Spleen (tissue), 11 donors: ENCODE measurements around the gene CFAP70. TPM values are rescaled to one million over a fixed set of nuclear protein-coding genes. Genes with fewer than 3 reads are reported as not detected.
"Not testable (repeated sequence)": the region's sequence is repeated elsewhere in the genome, so short reads cannot be mapped to it uniquely, and the experiment has no call there.

ENCODE experiments used
- DNase-seq: peaks from one replicate; pipeline ENCODE4 v3.0.0-alpha.2; 2020
- H3K27ac ChIP-seq, 8 donors: fragments of 200-600 bp; sonication (generic) in 7 of 8; 1 replicate in 4 of 8; 2 replicates in 4 of 8; pipeline versions ENCODE4 v1.5.0 to v1.8.0; 2016 to 2021; ENCODE audit warnings: inconsistent platforms in 4 of 8, mild to moderate bottlenecking in 4 of 8, moderate library complexity in 1 of 8
- H3K27me3 ChIP-seq, 7 donors: fragments of 200-600 bp; sonication (generic) in 6 of 7; replicated peaks in 1 of 7; 1 replicate in 4 of 7; 2 replicates in 3 of 7; pipeline versions ENCODE4 v1.5.0 to v1.8.0; 2016 to 2021; ENCODE audit warnings: inconsistent platforms in 3 of 7, mild to moderate bottlenecking in 1 of 7
- H3K36me3 ChIP-seq, 6 donors: fragments of 200-600 bp; sonication (generic) in 5 of 6; 1 replicate in 4 of 6; 2 replicates in 2 of 6; pipeline versions ENCODE4 v1.5.0 to v1.8.0; 2016 to 2021; ENCODE audit warnings: inconsistent platforms in 2 of 6
- H3K4me1 ChIP-seq, 6 donors: fragments of 200-600 bp; sonication (generic) in 5 of 6; 1 replicate in 3 of 6; 2 replicates in 3 of 6; pipeline versions ENCODE4 v1.5.0 to v1.8.0; 2016 to 2021; ENCODE audit warnings: inconsistent platforms in 3 of 6
- H3K4me3 ChIP-seq, 8 donors: fragments of 200-600 bp; sonication (generic) in 7 of 8; 1 replicate in 4 of 8; 2 replicates in 4 of 8; pipeline versions ENCODE4 v1.5.0 to v1.8.0; 2016 to 2021; ENCODE audit warnings: inconsistent platforms in 4 of 8, mild to moderate bottlenecking in 4 of 8, moderate library complexity in 2 of 8
- H3K9me3 ChIP-seq, 8 donors: fragments of 200-600 bp; sonication (generic) in 7 of 8; 1 replicate in 4 of 8; 2 replicates in 4 of 8; pipeline versions ENCODE4 v1.5.0 to v1.8.0; 2016 to 2021; ENCODE audit warnings: inconsistent platforms in 4 of 8
- POLR2A ChIP-seq, 3 donors: fragments of 450-650 bp; IDR thresholded peaks; one replicate each; pipeline ENCODE4 v1.5.1; 2017; ENCODE audit warnings: antibody characterized with exemption in 3 of 3, mild to moderate bottlenecking in 1 of 3
- POLR2AphosphoS5 ChIP-seq, 3 donors: sonication (generic); formaldehyde crosslinking; IDR thresholded peaks; one replicate each; pipeline ENCODE4 v1.5.1; 2017; ENCODE audit warnings: antibody characterized with exemption in 3 of 3
- WGBS, 5 donors: extraction: QIAGEN DNeasy Blood & Tissue Kit in 3 of 5; methylation state at CpG; one replicate each; pipeline versions ENCODE4 v1.1.5 to v1.1.7; 2013 to 2018; 5-methylcytosine and 5-hydroxymethylcytosine counted together
- intact Hi-C: fragments of 100-400 bp; cut with DNase I; formaldehyde crosslinking; loops from one replicate; pipeline ENCODE4 v1.15.0; 2023; ENCODE audit warnings: low total_unique reads
- polyA plus RNA-seq, 3 donors: library from polyadenylated mRNA; stranded (reverse); fragments of 200-250 nt; gene quantifications; one replicate each; pipeline ENCODE4 v1.2.1, GENCODE V29; 2013
- total RNA-seq, 7 donors: library from RNA; depleted of rRNA in 3 of 7; stranded (reverse); fragments of >200 nt in 3 of 7; fragmentation: NEBNext Ultra II Directional in 4 of 7; extraction: Animal tissue kit (Norgen Biotek cat#: 25700) in 4 of 7; gene quantifications; one replicate each; pipeline versions ENCODE4 v1.1.0 to v1.2.1, GENCODE V29; 2016 to 2021
- TF ChIP-seq, protein P1 (sequence below), 11 experiments: fragments of 200-600 bp in 7 of 11; fragments of 450-650 bp in 4 of 11; sonication (generic) in 4 of 11; IDR thresholded peaks in 8 of 11; conservative IDR thresholded peaks in 3 of 11; 1 replicate in 7 of 11; 2 replicates in 4 of 11; pipeline versions ENCODE4 v1.4.0 to v1.8.0; 2016 to 2021; ENCODE audit warnings: antibody characterized with exemption in 11 of 11, inconsistent platforms in 4 of 11, mild to moderate bottlenecking in 1 of 11
- donor health status: healthy with polysubstance abuse.
- donor health status: DM: no; HTN: no; CAD: no; lungs with moderate emphysema.
- donor health status: DM: no; HTN: no; CAD: no.
- donor health status: Bipolar disorder and iron deficiency.
- donor health status: healthy.
- donor health status: DM: no; HTN: no; CAD: no.
- donor health status: DM: yes; HTN: yes; CAD: no.

CFAP70 gene
- total and polyA plus RNA-seq, 10 donors: 1.3 to 5.7 (median 3.0) TPM

DNA sequence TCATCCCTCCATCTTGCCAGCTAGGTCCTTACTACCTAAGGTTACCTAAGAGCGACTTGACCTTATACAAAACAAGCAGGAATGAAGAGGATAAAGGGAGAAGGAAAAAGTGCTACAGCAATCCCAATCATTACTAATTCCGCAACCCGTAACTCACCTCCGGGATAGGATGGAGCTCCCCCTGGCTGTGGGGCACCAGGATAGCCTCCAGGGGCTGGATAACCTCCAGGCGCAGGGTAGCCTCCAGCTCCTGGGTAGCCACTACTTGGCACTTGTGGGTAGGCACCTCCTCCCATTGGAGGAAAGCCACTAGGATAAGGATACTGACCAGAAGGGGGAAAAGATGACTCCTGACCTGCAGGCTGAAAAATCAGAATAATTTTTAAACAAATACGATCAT is 39.4 kb upstream of the CFAP70 start:
- no peak for TF ChIP-seq POLR2AphosphoS5 (IDR thresholded peaks at IDR 0.05)
- no peak for TF ChIP-seq POLR2A (IDR thresholded peaks at IDR 0.05)
- TF ChIP-seq, protein P1, sequence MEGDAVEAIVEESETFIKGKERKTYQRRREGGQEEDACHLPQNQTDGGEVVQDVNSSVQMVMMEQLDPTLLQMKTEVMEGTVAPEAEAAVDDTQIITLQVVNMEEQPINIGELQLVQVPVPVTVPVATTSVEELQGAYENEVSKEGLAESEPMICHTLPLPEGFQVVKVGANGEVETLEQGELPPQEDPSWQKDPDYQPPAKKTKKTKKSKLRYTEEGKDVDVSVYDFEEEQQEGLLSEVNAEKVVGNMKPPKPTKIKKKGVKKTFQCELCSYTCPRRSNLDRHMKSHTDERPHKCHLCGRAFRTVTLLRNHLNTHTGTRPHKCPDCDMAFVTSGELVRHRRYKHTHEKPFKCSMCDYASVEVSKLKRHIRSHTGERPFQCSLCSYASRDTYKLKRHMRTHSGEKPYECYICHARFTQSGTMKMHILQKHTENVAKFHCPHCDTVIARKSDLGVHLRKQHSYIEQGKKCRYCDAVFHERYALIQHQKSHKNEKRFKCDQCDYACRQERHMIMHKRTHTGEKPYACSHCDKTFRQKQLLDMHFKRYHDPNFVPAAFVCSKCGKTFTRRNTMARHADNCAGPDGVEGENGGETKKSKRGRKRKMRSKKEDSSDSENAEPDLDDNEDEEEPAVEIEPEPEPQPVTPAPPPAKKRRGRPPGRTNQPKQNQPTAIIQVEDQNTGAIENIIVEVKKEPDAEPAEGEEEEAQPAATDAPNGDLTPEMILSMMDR (IDR thresholded peaks at IDR 0.05 in 8 of 11, conservative IDR thresholded peaks at IDR 0.05 in 3 of 11): no peak
- H3K27me3 ChIP-seq: no peaks in the 10 kb centered on the region
- WGBS, 5 donors: 95 to 99% (median 98%) methylated on average over 6 of the region's 6 CpGs
- H3K36me3 ChIP-seq: peaks cover 3 to 73% (median 51%) of the 10 kb centered on the region in 6 donors
- intact Hi-C loops: no loop called here
- no peaks in the 10 kb centered on the region for H3K9me3 ChIP-seq
- H3K27ac ChIP-seq: no peak overlapping the region
- no peak for DNase-seq
- no peak overlapping the region for H3K4me3 ChIP-seq
- H3K4me1 ChIP-seq: peaks cover 0 to 5% (median 0%) of the 10 kb centered on the region in 6 donors

DNA sequence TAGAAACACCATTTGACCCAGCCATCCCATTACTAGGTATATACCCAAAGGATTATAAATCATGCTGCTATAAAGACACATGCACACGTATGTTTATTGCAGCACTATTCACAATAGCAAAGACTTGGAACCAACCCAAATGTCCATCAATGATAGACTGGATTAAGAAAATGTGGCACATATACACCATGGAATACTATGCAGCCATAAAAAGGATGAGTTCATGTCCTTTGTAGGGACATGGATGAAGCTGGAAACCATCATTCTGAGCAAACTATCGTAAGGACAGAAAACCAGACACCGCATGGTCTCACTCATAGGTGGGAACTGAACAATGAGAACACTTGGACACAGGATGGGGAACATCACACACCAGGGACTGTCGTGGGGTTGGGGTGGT is 35.7 kb upstream of the CFAP70 start:
- intact Hi-C loops: not testable (repeated sequence)

DNA sequence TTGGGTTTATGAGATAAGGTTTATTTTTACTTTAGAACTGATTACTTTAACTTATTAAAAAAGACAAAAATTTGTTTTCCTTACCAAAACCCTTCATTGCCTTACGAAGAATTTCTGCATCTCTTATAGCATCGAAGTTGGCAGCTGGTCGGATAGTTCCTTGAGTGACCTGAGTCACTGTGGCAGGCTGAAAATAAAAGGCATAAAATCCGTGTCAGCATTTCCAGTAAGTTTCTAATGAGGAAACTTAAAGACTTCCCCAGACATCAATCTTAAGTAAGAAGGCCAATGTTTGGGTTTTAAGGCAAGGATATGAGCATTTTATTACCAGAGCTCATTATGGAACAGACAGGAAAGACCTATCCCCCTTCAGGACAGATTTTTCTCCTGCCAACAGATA is 29.6 kb upstream of the CFAP70 start:
- intact Hi-C loops: no loop called here
- Histone ChIP-seq H3K27ac (no peak overlapping the region), H3K36me3 (peaks cover 0 to 93% (median 60%) of the 10 kb centered on the region in 6 donors), H3K9me3 (no peaks in the 10 kb centered on the region), H3K4me1 (no peaks in the 10 kb centered on the region), H3K27me3 (no peaks in the 10 kb centered on the region), H3K4me3 (no peak overlapping the region)
- no peak for DNase-seq
- 85 to 94% (median 93%) methylated on average over 4 of the region's 4 CpGs for WGBS, 5 donors
- TF ChIP-seq POLR2A (IDR thresholded peaks at IDR 0.05) (no peak), POLR2AphosphoS5 (IDR thresholded peaks at IDR 0.05) (no peak)
- TF ChIP-seq, protein P1 (IDR thresholded peaks at IDR 0.05 in 8 of 11, conservative IDR thresholded peaks at IDR 0.05 in 3 of 11): no peak

More for the DNA sequence above, 35.7 kb upstream of the CFAP70 start:
- 96 to 99% (median 98%) methylated on average over 3 of the region's 4 CpGs for WGBS, 5 donors
- H3K4me3 ChIP-seq, H3K27ac ChIP-seq, DNase-seq, H3K9me3 ChIP-seq, H3K27me3 ChIP-seq, H3K4me1 ChIP-seq: not testable (repeated sequence)
- peaks cover 3 to 89% (median 54%) of the 10 kb centered on the region in 6 donors for H3K36me3 ChIP-seq

DNA sequence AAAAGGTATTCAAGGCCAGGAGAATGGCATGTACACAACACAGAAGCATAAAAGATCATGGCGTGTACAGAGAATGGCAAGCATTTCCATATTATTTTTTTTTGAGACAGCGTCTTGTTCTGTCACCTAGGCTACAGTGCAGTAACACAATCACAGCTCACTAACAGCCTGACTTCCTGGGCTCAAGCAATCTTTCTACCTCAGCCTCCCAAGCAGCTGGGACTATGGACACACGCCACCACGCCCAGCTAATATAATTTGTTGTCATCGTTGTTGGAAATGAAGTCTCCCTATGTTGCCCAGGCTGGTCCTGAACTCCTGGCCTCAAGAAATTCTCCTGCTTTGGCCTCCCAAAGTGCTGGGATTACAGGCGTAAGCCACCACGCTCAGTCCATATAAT is 27.9 kb upstream of the CFAP70 start:
- intact Hi-C loops: no loop called here
- H3K36me3 ChIP-seq: peaks cover 0 to 100% (median 72%) of the 10 kb centered on the region in 6 donors

More for the DNA sequence above, 27.9 kb upstream of the CFAP70 start:
- Histone ChIP-seq H3K27me3 (no peaks in the 10 kb centered on the region), H3K9me3 (no peaks in the 10 kb centered on the region), H3K27ac (no peak overlapping the region), H3K4me3 (no peak overlapping the region), H3K4me1 (no peaks in the 10 kb centered on the region)
- TF ChIP-seq POLR2A (IDR thresholded peaks at IDR 0.05) (no peak), POLR2AphosphoS5 (IDR thresholded peaks at IDR 0.05) (no peak)
- TF ChIP-seq, protein P1 (IDR thresholded peaks at IDR 0.05 in 8 of 11, conservative IDR thresholded peaks at IDR 0.05 in 3 of 11): no peak
- no peak for DNase-seq
- 93 to 99% (median 98%) methylated on average over 7 of the region's 7 CpGs for WGBS, 5 donors
